Right forelimb (tissue), 1 donor: Measurements from ENCODE around the gene CDHR3.
"Not testable (repeated sequence)": the region's sequence is repeated elsewhere in the genome, so short reads cannot be mapped to it uniquely, and the experiment has no call there.

Source experiments
- DNase-seq: peaks from one replicate; pipeline ENCODE4 v3.0.0-alpha.2; 2018

The CDHR3 gene

GRCh38 chr7:105963038-105963667, at the start of gene CDHR3:
CDHR3 (plus strand) TSS chr7:105963264; CDS start chr7:105963319, 55 bp downstream.
- no peak for DNase-seq

GRCh38 chr7:105913947-105914346, 49.1 kb upstream of the CDHR3 start:
- DNase-seq = no peak

- no peak for DNase-seq
Measured at GRCh38 chr7:105916603-105917002, 46.5 kb upstream of the CDHR3 start.

GRCh38 chr7:105917659-105918058, 45.4 kb upstream of the CDHR3 start:
- no peak for DNase-seq

- no peak for DNase-seq
Measured at GRCh38 chr7:105920766-105921165, 42.3 kb upstream of the CDHR3 start.

- DNase-seq = no peak
Measured at GRCh38 chr7:105924945-105925344, 38.1 kb upstream of the CDHR3 start.

- DNase-seq = no peak
Measured at GRCh38 chr7:105926131-105926530, 36.9 kb upstream of the CDHR3 start.

GRCh38 chr7:105931179-105931578, 31.9 kb upstream of the CDHR3 start:
- DNase-seq = no peak

GRCh38 chr7:105932835-105933477, 30.1 kb upstream of the CDHR3 start:
- peak; percentile 66 for DNase-seq

GRCh38 chr7:105934572-105935185, 28.4 kb upstream of the CDHR3 start:
- DNase-seq = no peak

GRCh38 chr7:105935250-105935649, 27.8 kb upstream of the CDHR3 start:
- no peak for DNase-seq

- DNase-seq = no peak
Measured at GRCh38 chr7:105937411-105937810, 25.7 kb upstream of the CDHR3 start.

GRCh38 chr7:105940109-105940508, 23.0 kb upstream of the CDHR3 start:
- DNase-seq = no peak

GRCh38 chr7:105941596-105941995, 21.5 kb upstream of the CDHR3 start:
- no peak for DNase-seq

- no peak for DNase-seq
Measured at GRCh38 chr7:105943486-105943885, 19.6 kb upstream of the CDHR3 start.

GRCh38 chr7:105945848-105946247, 17.2 kb upstream of the CDHR3 start:
- no peak for DNase-seq

- DNase-seq = no peak
Measured at GRCh38 chr7:105951597-105951996, 11.5 kb upstream of the CDHR3 start.

- no peak for DNase-seq
Measured at GRCh38 chr7:105952917-105953595, 10.0 kb upstream of the CDHR3 start.

- DNase-seq = no peak
Measured at GRCh38 chr7:105954711-105955110, 8.4 kb upstream of the CDHR3 start.

GRCh38 chr7:105955651-105956466, 7.2 kb upstream of the CDHR3 start:
- DNase-seq = not testable (repeated sequence)

GRCh38 chr7:105958012-105958411, 5.1 kb upstream of the CDHR3 start:
- no peak for DNase-seq

- DNase-seq = no peak
Measured at GRCh38 chr7:105962353-105962752, 711 bp upstream of the CDHR3 start.

- DNase-seq = no peak
Measured at GRCh38 chr7:105971845-105972244, 8.8 kb downstream of the CDHR3 start.
